GM20000 (cell line): ENCODE data around the gene OPTC.

Experiments used
- DNase-seq: peaks from one replicate; pipeline ENCODE4 v3.0.0; 2012; ENCODE audit warnings: low spot score
- TF ChIP-seq, protein P1 (sequence below): IDR thresholded peaks from 2 replicates; pipeline ENCODE4 v1.5.1; 2012; ENCODE audit warnings: mild to moderate bottlenecking, control low read depth; ENCODE audit errors: extremely low read depth, missing control alignments

The OPTC gene

DNA sequence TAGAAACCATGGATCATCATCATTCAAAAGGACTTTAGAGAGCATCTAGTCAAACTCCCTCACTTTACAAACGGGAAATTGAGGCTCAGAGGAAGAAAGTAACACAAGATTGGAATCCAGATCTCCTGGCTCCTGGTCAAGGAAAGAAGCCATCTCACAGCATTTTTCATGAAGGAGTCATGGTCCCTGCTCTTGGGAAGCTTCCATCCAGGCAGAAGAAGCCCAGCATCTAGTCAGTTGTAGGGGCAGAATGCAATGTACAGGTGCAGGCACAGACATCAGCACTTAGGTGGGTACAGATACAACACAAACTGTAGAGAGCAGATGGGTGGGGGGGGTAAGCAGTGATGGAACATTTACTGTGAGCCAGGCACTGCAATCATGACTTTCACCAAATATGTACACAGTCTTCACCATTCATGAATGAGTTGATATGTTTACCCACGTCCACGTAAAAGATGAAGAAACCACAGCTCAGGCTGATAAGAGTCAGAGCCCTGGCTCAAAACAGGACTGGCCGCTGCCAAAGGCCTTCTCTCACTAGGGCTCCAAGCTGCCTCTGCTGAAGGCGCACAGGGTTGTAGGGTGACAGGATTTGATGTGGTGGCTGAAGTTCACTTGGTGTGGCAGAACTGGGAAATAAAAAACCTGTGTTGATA is 44.0 kb downstream of the OPTC start:
- TF ChIP-seq, protein P1, sequence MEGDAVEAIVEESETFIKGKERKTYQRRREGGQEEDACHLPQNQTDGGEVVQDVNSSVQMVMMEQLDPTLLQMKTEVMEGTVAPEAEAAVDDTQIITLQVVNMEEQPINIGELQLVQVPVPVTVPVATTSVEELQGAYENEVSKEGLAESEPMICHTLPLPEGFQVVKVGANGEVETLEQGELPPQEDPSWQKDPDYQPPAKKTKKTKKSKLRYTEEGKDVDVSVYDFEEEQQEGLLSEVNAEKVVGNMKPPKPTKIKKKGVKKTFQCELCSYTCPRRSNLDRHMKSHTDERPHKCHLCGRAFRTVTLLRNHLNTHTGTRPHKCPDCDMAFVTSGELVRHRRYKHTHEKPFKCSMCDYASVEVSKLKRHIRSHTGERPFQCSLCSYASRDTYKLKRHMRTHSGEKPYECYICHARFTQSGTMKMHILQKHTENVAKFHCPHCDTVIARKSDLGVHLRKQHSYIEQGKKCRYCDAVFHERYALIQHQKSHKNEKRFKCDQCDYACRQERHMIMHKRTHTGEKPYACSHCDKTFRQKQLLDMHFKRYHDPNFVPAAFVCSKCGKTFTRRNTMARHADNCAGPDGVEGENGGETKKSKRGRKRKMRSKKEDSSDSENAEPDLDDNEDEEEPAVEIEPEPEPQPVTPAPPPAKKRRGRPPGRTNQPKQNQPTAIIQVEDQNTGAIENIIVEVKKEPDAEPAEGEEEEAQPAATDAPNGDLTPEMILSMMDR: no peak
- DNase-seq: no peak

DNA sequence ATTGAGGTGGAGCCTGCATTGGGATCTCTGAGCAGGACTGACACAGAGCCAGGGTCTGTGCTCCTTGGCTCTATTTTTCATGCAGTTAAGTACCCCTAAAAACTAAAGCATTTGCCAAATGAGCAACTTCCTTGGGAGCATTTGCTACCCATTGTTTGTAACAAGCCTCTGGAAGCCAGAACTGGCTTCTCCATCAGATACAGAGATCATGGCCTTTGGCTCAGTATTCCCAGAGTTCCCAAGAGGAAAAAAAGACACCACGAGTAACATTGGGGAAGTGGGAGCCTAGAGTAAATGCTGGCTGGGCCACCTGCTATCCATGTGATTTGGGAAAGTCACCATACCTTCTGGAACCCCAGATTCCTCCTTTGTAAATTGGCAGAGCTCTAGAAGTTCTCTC is 44.8 kb downstream of the OPTC start:
- TF ChIP-seq, protein P1: no peak
- no peak for DNase-seq

DNA sequence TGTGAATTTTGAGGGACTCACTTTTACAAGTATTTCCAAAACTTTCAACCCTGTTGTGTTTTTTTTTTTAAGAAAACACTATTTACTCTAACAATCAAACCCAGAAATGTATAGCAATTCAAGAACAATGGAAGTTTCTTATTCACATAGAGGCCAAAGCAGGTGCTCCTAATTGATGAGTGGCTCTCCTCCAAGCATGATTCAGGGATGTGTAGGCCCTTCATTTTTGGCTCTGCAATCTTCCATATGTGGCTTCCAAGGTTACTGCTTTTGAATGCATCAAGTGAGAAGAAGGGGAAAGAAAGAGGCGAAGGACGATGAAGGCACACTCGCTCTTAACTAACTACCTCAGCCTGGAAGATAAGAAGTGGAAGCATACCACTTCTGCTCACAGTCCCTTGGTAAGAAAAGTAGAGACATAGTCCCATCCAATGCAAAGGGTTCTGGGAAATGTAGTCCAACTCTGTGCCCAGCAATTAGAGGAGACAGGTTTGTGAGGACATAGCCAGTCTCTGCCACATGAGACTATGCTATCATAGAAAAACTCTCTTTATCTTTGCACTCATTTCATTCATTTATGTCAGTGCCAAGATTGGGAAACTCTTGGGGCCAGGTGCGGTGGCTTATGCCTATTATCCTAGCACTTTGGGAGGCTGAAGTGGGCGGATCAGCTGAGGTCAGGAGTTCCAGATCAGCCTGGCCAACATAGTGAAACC is 46.0 kb downstream of the OPTC start:
- no peak for DNase-seq
- TF ChIP-seq, protein P1: no peak

DNA sequence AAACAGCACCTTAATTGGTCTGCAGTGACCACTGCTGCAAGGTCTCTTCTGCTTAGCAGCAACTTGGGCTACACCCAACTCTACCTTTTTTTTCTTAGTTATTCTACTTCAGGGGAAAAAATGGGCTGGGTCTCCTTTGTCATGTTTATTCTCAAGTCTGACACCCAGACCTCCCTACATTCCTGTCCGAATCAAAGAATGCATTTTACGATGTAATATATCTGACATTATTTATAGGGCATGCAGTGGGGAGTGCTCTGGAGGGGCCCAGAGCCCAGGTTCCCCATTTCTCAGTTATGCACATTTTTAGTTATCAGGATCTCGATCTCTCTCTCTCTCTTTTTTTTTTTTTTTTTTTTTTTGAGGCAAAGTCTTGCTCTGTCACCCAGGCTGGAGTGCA is 50.5 kb downstream of the OPTC start:
- TF ChIP-seq, protein P1: no peak
- no peak for DNase-seq

GRCh38 chr1:203544978-203545816 is 51.2 kb downstream of the OPTC start:
- DNase-seq: no peak
- TF ChIP-seq, protein P1: no peak

- no peak for DNase-seq
- TF ChIP-seq, protein P1: no peak
Measured at GRCh38 chr1:203546274-203546673, 52.3 kb downstream of the OPTC start.

DNA sequence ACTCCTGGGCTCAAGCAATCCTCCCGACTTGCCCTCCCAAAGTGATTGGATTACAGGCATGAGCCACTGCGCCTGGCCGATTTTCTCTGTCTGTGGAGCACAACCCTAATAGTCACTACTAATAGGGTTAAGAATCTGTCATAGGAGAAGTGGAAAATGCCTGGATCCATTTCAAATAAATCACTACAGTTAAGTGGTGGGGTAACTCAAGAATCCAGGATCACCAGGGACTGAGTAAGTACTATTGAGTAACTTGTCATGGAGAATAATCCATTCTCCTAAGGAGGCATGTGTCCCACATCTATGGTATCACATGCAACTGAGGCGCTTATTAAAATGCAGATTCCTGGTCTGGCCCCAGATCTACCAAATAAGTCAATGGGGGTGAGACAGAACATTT is 53.2 kb downstream of the OPTC start:
- no peak for DNase-seq
- TF ChIP-seq, protein P1: no peak
